ENCODE data around the gene LCA5L. TPM values are rescaled to one million over a fixed set of nuclear protein-coding genes. Genes with fewer than 3 reads are reported as not detected.
"Not testable (repeated sequence)": the region's sequence is repeated elsewhere in the genome, so short reads cannot be mapped to it uniquely, and the experiment has no call there.

LCA5L gene
- polyA plus RNA-seq, 1 donor (not counting 4 experiments of a cell fraction or from before 2014, with no cell fraction given) = 0.96 TPM

DNA sequence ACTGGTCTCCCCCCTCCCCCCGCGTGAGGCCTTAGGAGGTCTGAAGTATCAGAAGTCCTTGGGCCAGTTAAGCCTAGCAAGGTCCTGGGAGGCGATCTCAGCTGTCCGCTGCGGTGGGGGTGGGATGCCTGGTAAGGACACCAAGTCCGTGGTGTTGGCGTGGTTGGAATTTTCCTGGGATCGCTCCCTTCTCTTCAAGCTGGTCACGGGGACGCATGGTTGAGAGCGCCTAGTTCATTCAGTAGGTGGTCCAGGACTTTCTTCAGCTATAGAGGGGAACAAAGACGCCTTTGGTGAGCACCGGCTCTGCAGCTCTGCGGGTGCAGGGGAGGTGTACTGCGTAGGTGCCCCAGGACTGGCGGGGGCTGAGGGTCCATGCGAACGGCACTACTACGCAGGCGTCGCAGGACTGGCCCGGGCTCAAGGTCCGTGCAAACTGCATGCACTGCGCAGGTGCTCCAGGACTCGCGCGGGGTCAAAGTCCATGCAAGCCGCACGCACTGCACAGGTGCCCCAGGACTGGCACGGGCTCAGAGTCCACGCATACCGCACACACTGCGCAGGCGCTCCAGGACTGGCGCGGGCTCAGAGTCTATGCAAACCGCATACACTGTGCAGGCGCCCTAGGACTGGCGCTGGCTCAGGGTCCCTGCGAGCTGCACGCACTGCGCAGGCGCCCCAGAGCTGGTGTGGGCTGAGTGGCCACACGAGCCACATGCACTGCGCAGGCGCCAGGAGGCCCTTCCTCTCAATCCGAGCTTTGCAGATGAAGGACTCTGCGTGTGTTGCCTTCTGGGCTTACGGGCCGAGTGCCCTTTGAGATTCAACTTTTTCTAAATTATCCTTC is 60.1 kb downstream of the LCA5L start:
- DNase-seq (ENCODE audit: low read depth, low spot score) (no peak), FAIRE-seq (no peak)

DNA sequence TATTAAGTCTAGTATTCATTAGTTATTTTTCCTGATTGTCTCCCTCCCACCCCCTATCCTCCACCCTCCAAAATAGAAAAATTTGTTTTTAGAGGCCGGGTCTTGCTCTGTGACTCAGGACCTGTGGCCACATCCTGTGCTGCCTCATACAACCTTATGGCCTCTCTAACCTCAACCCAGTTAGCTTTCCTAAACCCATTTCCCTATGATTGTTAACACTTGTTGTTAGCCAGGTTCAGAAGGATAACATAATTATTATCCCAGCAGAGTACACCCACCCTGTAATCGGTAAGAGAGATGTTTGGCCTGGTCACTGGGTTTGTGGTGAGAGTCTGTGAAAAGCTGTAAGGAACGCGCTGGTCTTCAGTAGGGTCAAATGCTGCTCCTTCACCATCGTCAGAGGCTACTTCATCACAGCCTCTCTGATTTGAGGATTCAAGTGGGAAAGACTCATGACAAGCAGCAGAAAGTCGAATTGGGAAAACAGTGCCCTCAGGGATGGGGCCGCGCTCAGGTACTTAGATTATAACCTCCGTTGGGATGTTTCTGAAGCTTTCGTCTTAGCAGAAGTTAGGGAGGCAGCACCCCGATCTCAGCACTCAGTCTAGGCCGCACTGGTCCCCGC is 60.8 kb downstream of the LCA5L start:
- dilution Hi-C loops (cut with MboI; ENCODE audit: extremely low pct_ligation_motif_present, low sequenced_read_pairs) = no loop called here
- no peaks in the 10 kb centered on the region for H4K20me1 ChIP-seq (ENCODE audit: control insufficient read depth, extremely low read depth, insufficient read depth, low read length)
- TF ChIP-seq, protein P1, sequence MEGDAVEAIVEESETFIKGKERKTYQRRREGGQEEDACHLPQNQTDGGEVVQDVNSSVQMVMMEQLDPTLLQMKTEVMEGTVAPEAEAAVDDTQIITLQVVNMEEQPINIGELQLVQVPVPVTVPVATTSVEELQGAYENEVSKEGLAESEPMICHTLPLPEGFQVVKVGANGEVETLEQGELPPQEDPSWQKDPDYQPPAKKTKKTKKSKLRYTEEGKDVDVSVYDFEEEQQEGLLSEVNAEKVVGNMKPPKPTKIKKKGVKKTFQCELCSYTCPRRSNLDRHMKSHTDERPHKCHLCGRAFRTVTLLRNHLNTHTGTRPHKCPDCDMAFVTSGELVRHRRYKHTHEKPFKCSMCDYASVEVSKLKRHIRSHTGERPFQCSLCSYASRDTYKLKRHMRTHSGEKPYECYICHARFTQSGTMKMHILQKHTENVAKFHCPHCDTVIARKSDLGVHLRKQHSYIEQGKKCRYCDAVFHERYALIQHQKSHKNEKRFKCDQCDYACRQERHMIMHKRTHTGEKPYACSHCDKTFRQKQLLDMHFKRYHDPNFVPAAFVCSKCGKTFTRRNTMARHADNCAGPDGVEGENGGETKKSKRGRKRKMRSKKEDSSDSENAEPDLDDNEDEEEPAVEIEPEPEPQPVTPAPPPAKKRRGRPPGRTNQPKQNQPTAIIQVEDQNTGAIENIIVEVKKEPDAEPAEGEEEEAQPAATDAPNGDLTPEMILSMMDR (optimal IDR thresholded peaks at IDR 0.05 in 1 of 3, IDR thresholded peaks at IDR 0.05 in 1 of 3, conservative IDR thresholded peaks at IDR 0.05 in 1 of 3; ENCODE audit: extremely low read depth in 1 of 3, insufficient read depth in 2 of 3, low read length in 3 of 3) = no peak
- no peak for TF ChIP-seq EZH2 (IDR thresholded peaks at IDR 0.05; ENCODE audit: low read length)
- H3K36me3 ChIP-seq (ENCODE audit: control insufficient read depth in 2 of 2, extremely low read depth in 1 of 2, insufficient read depth in 2 of 2, low read length in 2 of 2) = no peaks in the 10 kb centered on the region
- no peaks in the 10 kb centered on the region for H3K9me1 ChIP-seq (ENCODE audit: control insufficient read depth, extremely low read depth, insufficient read depth, low read length)
- H3K9ac ChIP-seq (ENCODE audit: control insufficient read depth, extremely low read depth, insufficient read depth, low read length) = no peak overlapping the region
- peaks cover 27% of the 10 kb centered on the region for H3K4me1 ChIP-seq (ENCODE audit: control insufficient read depth, extremely low read depth, insufficient read depth, low read length)
- H3K27ac ChIP-seq (ENCODE audit: control insufficient read depth, insufficient read depth, low read length) = no peak overlapping the region
- H3K4me2 ChIP-seq (ENCODE audit: control insufficient read depth, extremely low read depth, insufficient read depth, low read depth, low read length) = no peak overlapping the region
- H3K4me3 ChIP-seq (ENCODE audit: control insufficient read depth in 2 of 3, extremely low read depth in 1 of 3, insufficient read depth in 2 of 3, low read depth in 1 of 3, low read length in 3 of 3) = no peak overlapping the region
- no peak for FAIRE-seq
- peaks cover 25% of the 10 kb centered on the region for H3K79me2 ChIP-seq (ENCODE audit: control insufficient read depth, insufficient read depth, low read length)
- H3K27me3 ChIP-seq (ENCODE audit: control insufficient read depth, extremely low read depth, insufficient read depth, low read length) = no peaks in the 10 kb centered on the region
- H2AFZ ChIP-seq (ENCODE audit: control insufficient read depth, low read length) = no peak overlapping the region
- H3K9me3 ChIP-seq (ENCODE audit: control insufficient read depth, low read depth, low read length) = no peaks in the 10 kb centered on the region
- no peak for DNase-seq (ENCODE audit: low read depth, low spot score)

More for the DNA sequence above, 60.1 kb downstream of the LCA5L start:
- dilution Hi-C loops (cut with MboI; ENCODE audit: extremely low pct_ligation_motif_present, low sequenced_read_pairs) = no loop called here
- Histone ChIP-seq H3K79me2 (ENCODE audit: control insufficient read depth, insufficient read depth, low read length) (peaks cover 31% of the 10 kb centered on the region), H3K27ac (ENCODE audit: control insufficient read depth, insufficient read depth, low read length) (peak overlapping the region; percentile 60), H3K9me3 (ENCODE audit: control insufficient read depth, low read depth, low read length) (no peaks in the 10 kb centered on the region), H4K20me1 (ENCODE audit: control insufficient read depth, extremely low read depth, insufficient read depth, low read length) (no peaks in the 10 kb centered on the region), H2AFZ (ENCODE audit: control insufficient read depth, low read length) (peak overlapping the region; percentile 73), H3K27me3 (ENCODE audit: control insufficient read depth, extremely low read depth, insufficient read depth, low read length) (no peaks in the 10 kb centered on the region), H3K36me3 (ENCODE audit: control insufficient read depth in 2 of 2, extremely low read depth in 1 of 2, insufficient read depth in 2 of 2, low read length in 2 of 2) (peaks cover 0 to 2% of the 10 kb centered on the region in 2 experiments), H3K4me2 (ENCODE audit: control insufficient read depth, extremely low read depth, insufficient read depth, low read depth, low read length) (peak overlapping the region; percentile 87), H3K9me1 (ENCODE audit: control insufficient read depth, extremely low read depth, insufficient read depth, low read length) (no peaks in the 10 kb centered on the region), H3K4me3 (ENCODE audit: control insufficient read depth in 2 of 3, extremely low read depth in 1 of 3, insufficient read depth in 2 of 3, low read depth in 1 of 3, low read length in 3 of 3) (peak overlapping the region; percentile 10 to 75 (median 49)), H3K9ac (ENCODE audit: control insufficient read depth, extremely low read depth, insufficient read depth, low read length) (peak overlapping the region; percentile 69), H3K4me1 (ENCODE audit: control insufficient read depth, extremely low read depth, insufficient read depth, low read length) (peaks cover 26% of the 10 kb centered on the region)
- TF ChIP-seq, protein P1 (optimal IDR thresholded peaks at IDR 0.05 in 1 of 3, IDR thresholded peaks at IDR 0.05 in 1 of 3, conservative IDR thresholded peaks at IDR 0.05 in 1 of 3; ENCODE audit: extremely low read depth in 1 of 3, insufficient read depth in 2 of 3, low read length in 3 of 3) = no peak
- TF ChIP-seq EZH2 (IDR thresholded peaks at IDR 0.05; ENCODE audit: low read length) = no peak

DNA sequence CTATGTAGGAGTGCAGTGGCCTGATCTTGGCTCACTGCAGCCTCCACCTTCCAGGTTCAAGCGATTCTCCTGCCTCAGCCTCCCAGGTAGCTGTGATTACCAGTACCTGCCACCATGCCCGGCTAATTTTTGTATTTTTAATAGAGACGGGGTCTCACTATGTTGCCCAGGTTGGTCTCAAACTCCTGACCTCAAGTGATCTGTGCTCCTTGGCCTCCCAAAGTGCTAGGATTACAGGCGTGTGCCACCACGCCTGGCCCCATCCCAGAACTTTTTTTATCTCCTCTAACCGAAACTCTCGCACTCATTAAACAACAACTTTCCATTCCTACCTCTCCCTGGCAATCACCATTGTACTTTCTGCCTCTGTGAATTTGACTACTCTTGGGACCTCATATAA is 63.5 kb downstream of the LCA5L start:
- H3K9me1 ChIP-seq (ENCODE audit: control insufficient read depth, extremely low read depth, insufficient read depth, low read length); DNase-seq (ENCODE audit: low read depth, low spot score); H3K4me2 ChIP-seq (ENCODE audit: control insufficient read depth, extremely low read depth, insufficient read depth, low read depth, low read length); FAIRE-seq; H3K36me3 ChIP-seq (ENCODE audit: control insufficient read depth in 2 of 2, extremely low read depth in 1 of 2, insufficient read depth in 2 of 2, low read length in 2 of 2); H3K9ac ChIP-seq (ENCODE audit: control insufficient read depth, extremely low read depth, insufficient read depth, low read length); H3K27me3 ChIP-seq (ENCODE audit: control insufficient read depth, extremely low read depth, insufficient read depth, low read length); H3K4me3 ChIP-seq (ENCODE audit: control insufficient read depth in 2 of 3, extremely low read depth in 1 of 3, insufficient read depth in 2 of 3, low read depth in 1 of 3, low read length in 3 of 3); H2AFZ ChIP-seq (ENCODE audit: control insufficient read depth, low read length); H3K9me3 ChIP-seq (ENCODE audit: control insufficient read depth, low read depth, low read length); dilution Hi-C loops (cut with MboI; ENCODE audit: extremely low pct_ligation_motif_present, low sequenced_read_pairs); H3K27ac ChIP-seq (ENCODE audit: control insufficient read depth, insufficient read depth, low read length); H4K20me1 ChIP-seq (ENCODE audit: control insufficient read depth, extremely low read depth, insufficient read depth, low read length): not testable (repeated sequence)
- Histone ChIP-seq H3K79me2 (ENCODE audit: control insufficient read depth, insufficient read depth, low read length) (peaks cover 16% of the 10 kb centered on the region), H3K4me1 (ENCODE audit: control insufficient read depth, extremely low read depth, insufficient read depth, low read length) (peaks cover 25% of the 10 kb centered on the region)

Data from keratinocyte (primary cell).